ENCODE results near the gene PCCA.

GRCh38 chr13:100517135-100517534 is 428.2 kb downstream of the PCCA start:
- TF ChIP-seq, protein P1, sequence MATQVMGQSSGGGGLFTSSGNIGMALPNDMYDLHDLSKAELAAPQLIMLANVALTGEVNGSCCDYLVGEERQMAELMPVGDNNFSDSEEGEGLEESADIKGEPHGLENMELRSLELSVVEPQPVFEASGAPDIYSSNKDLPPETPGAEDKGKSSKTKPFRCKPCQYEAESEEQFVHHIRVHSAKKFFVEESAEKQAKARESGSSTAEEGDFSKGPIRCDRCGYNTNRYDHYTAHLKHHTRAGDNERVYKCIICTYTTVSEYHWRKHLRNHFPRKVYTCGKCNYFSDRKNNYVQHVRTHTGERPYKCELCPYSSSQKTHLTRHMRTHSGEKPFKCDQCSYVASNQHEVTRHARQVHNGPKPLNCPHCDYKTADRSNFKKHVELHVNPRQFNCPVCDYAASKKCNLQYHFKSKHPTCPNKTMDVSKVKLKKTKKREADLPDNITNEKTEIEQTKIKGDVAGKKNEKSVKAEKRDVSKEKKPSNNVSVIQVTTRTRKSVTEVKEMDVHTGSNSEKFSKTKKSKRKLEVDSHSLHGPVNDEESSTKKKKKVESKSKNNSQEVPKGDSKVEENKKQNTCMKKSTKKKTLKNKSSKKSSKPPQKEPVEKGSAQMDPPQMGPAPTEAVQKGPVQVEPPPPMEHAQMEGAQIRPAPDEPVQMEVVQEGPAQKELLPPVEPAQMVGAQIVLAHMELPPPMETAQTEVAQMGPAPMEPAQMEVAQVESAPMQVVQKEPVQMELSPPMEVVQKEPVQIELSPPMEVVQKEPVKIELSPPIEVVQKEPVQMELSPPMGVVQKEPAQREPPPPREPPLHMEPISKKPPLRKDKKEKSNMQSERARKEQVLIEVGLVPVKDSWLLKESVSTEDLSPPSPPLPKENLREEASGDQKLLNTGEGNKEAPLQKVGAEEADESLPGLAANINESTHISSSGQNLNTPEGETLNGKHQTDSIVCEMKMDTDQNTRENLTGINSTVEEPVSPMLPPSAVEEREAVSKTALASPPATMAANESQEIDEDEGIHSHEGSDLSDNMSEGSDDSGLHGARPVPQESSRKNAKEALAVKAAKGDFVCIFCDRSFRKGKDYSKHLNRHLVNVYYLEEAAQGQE (IDR thresholded peaks at IDR 0.05) = peak; percentile 81
- TF ChIP-seq, protein P2, sequence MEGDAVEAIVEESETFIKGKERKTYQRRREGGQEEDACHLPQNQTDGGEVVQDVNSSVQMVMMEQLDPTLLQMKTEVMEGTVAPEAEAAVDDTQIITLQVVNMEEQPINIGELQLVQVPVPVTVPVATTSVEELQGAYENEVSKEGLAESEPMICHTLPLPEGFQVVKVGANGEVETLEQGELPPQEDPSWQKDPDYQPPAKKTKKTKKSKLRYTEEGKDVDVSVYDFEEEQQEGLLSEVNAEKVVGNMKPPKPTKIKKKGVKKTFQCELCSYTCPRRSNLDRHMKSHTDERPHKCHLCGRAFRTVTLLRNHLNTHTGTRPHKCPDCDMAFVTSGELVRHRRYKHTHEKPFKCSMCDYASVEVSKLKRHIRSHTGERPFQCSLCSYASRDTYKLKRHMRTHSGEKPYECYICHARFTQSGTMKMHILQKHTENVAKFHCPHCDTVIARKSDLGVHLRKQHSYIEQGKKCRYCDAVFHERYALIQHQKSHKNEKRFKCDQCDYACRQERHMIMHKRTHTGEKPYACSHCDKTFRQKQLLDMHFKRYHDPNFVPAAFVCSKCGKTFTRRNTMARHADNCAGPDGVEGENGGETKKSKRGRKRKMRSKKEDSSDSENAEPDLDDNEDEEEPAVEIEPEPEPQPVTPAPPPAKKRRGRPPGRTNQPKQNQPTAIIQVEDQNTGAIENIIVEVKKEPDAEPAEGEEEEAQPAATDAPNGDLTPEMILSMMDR (IDR thresholded peaks at IDR 0.05; ENCODE audit: low read depth, low read length, missing input control) = no peak
- TF ChIP-seq HNF4A (conservative IDR thresholded peaks at IDR 0.05) (peak; percentile 78 to 85), RAD21 (IDR thresholded peaks at IDR 0.05) (peak; percentile 32 to 51), TAF1 (conservative IDR thresholded peaks at IDR 0.05) (peak; percentile 25), GABPA (IDR thresholded peaks at IDR 0.05 in 1 of 2, conservative IDR thresholded peaks at IDR 0.05 in 1 of 2) (no peak), FOXA1 (IDR thresholded peaks at IDR 0.05) (no peak), SP1 (IDR thresholded peaks at IDR 0.05) (peak; percentile 85), ATF3 (IDR thresholded peaks at IDR 0.05) (no peak), JUND (IDR thresholded peaks at IDR 0.05) (peak in 1 of 2 donors; percentile 24), NR2F2 (IDR thresholded peaks at IDR 0.05) (no peak)
- TF ChIP-seq, protein P3, sequence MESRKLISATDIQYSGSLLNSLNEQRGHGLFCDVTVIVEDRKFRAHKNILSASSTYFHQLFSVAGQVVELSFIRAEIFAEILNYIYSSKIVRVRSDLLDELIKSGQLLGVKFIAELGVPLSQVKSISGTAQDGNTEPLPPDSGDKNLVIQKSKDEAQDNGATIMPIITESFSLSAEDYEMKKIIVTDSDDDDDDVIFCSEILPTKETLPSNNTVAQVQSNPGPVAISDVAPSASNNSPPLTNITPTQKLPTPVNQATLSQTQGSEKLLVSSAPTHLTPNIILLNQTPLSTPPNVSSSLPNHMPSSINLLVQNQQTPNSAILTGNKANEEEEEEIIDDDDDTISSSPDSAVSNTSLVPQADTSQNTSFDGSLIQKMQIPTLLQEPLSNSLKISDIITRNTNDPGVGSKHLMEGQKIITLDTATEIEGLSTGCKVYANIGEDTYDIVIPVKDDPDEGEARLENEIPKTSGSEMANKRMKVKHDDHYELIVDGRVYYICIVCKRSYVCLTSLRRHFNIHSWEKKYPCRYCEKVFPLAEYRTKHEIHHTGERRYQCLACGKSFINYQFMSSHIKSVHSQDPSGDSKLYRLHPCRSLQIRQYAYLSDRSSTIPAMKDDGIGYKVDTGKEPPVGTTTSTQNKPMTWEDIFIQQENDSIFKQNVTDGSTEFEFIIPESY (IDR thresholded peaks at IDR 0.05) = peak; percentile 54
- TF ChIP-seq, protein P4, sequence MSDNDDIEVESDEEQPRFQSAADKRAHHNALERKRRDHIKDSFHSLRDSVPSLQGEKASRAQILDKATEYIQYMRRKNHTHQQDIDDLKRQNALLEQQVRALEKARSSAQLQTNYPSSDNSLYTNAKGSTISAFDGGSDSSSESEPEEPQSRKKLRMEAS (IDR thresholded peaks at IDR 0.05) = peak; percentile 70

Measured in liver (tissue), 3 donors.